Bronchial epithelial cell (primary cell): ENCODE results near the gene LAMC1. TPM values are rescaled to one million over a fixed set of nuclear protein-coding genes. Genes with fewer than 3 reads are reported as not detected.

Experiments used
- DNase-seq: peaks from one replicate; pipeline ENCODE4 v3.0.0-alpha.2; 2010; ENCODE audit warnings: low read depth
- FAIRE-seq: peaks from 2 replicates; lab custom pipeline; 2011; peaks lifted over from hg19 to GRCh38; lab: Jason Lieb, UNC
- H3K27me3 ChIP-seq: 2 replicates; pipeline ENCODE4 v1.5.1; 2011; ENCODE audit warnings: low read length; ENCODE audit not compliant: control insufficient read depth, insufficient read depth
- H3K36me3 ChIP-seq: 2 replicates; pipeline ENCODE4 v1.5.1; 2011; ENCODE audit warnings: low read length; ENCODE audit not compliant: control insufficient read depth, insufficient read depth
- H3K4me3 ChIP-seq: 2 replicates; pipeline ENCODE4 v1.5.1; 2011; ENCODE audit warnings: mild to moderate bottlenecking, low read depth, low read length, control low read depth
- CTCF ChIP-seq: IDR thresholded peaks from 2 replicates; pipeline ENCODE4 v1.5.1; 2011; ENCODE audit warnings: mild to moderate bottlenecking, moderate library complexity, low read length, control low read depth, inconsistent platforms; ENCODE audit not compliant: insufficient read depth, severe bottlenecking
- total RNA-seq: library from RNA; depleted of rRNA; stranded (reverse); fragments of >200 nt; gene quantifications from 2 replicates; pipeline ENCODE4 v1.2.1, GENCODE V29; 2014

LAMC1 gene
- total RNA-seq, 1 donor from 2014 or later = 219 TPM

GRCh38 chr1:183025782-183026774 lies 2.9 kb downstream of the LAMC1 start:
- Histone ChIP-seq H3K27me3 (no peaks in the 10 kb centered on the region), H3K4me3 (peak overlapping the region; percentile 81), H3K36me3 (no peaks in the 10 kb centered on the region)
- DNase-seq (peak; percentile 80), FAIRE-seq (no peak)
- no peak for TF ChIP-seq CTCF

- no peak for TF ChIP-seq CTCF
- DNase-seq (no peak), FAIRE-seq (no peak)
- Histone ChIP-seq H3K4me3 (no peak overlapping the region), H3K36me3 (no peaks in the 10 kb centered on the region), H3K27me3 (no peaks in the 10 kb centered on the region)
Observed at GRCh38 chr1:183027031-183027430, 3.8 kb downstream of the LAMC1 start.

- TF ChIP-seq CTCF = no peak
- DNase-seq (peak; percentile 57), FAIRE-seq (no peak)
- H3K27me3 ChIP-seq = no peaks in the 10 kb centered on the region
- no peaks in the 10 kb centered on the region for H3K36me3 ChIP-seq
- no peak overlapping the region for H3K4me3 ChIP-seq
Observed at GRCh38 chr1:183027791-183028190, 4.6 kb downstream of the LAMC1 start.

GRCh38 chr1:183029591-183030000 lies 6.4 kb downstream of the LAMC1 start:
- no peak overlapping the region for H3K4me3 ChIP-seq
- FAIRE-seq = no peak
- peak; percentile 94 for DNase-seq

GRCh38 chr1:183030053-183030452 lies 6.8 kb downstream of the LAMC1 start:
- no peaks in the 10 kb centered on the region for H3K27me3 ChIP-seq
- TF ChIP-seq CTCF = no peak
- peaks cover 1% of the 10 kb centered on the region for H3K36me3 ChIP-seq
- FAIRE-seq (no peak), DNase-seq (no peak)
- no peak overlapping the region for H3K4me3 ChIP-seq

More at GRCh38 chr1:183029591-183030000, 6.4 kb downstream of the LAMC1 start:
- H3K27me3 ChIP-seq = no peaks in the 10 kb centered on the region
- TF ChIP-seq CTCF = no peak
- peaks cover 1% of the 10 kb centered on the region for H3K36me3 ChIP-seq
